Astrocyte (in vitro differentiated cells and primary cell): ENCODE data around the gene PALS1.

Source experiments
- EZH2 ChIP-seq: IDR thresholded peaks from 2 replicates; pipeline ENCODE4 v1.6.1; 2012; ENCODE audit warnings: mild to moderate bottlenecking, low read length, inconsistent platforms; ENCODE audit not compliant: insufficient read depth
- TF ChIP-seq, protein P1 (sequence below): IDR thresholded peaks from 2 replicates; pipeline ENCODE4 v1.5.1; 2011; ENCODE audit warnings: low read depth, mild to moderate bottlenecking, inconsistent platforms, low read length, moderate library complexity; ENCODE audit not compliant: insufficient read depth

DNA sequence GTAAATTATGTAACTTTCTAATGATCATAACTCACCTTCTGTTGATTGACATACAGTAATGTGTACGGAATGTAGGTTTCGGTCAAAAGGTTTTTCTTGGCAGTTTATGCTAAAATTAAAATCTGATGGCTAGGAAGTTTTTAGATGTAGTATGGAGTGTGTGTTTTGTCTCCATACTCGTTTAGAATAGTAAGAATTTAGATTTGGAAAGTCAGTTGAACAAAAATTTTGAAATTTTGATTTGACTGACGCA lies 859 bp downstream of the PALS1 start:
- TF ChIP-seq, protein P1, sequence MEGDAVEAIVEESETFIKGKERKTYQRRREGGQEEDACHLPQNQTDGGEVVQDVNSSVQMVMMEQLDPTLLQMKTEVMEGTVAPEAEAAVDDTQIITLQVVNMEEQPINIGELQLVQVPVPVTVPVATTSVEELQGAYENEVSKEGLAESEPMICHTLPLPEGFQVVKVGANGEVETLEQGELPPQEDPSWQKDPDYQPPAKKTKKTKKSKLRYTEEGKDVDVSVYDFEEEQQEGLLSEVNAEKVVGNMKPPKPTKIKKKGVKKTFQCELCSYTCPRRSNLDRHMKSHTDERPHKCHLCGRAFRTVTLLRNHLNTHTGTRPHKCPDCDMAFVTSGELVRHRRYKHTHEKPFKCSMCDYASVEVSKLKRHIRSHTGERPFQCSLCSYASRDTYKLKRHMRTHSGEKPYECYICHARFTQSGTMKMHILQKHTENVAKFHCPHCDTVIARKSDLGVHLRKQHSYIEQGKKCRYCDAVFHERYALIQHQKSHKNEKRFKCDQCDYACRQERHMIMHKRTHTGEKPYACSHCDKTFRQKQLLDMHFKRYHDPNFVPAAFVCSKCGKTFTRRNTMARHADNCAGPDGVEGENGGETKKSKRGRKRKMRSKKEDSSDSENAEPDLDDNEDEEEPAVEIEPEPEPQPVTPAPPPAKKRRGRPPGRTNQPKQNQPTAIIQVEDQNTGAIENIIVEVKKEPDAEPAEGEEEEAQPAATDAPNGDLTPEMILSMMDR = no peak
- TF ChIP-seq EZH2 = no peak
